Neural cell (in vitro differentiated cells): ENCODE data around the gene LARP6. TPM values are rescaled to one million over a fixed set of nuclear protein-coding genes. Genes with fewer than 3 reads are reported as not detected.

Experiments
- H2AFZ ChIP-seq: fragments of 200-600, 300-800 bp; sonication (generic), shearing (Covaris generic); 2 replicates; pipeline ENCODE4 v1.6.0; 2014; ENCODE audit warnings: low read depth, mild to moderate bottlenecking, antibody characterized with exemption, low read length, moderate library complexity
- H3F3A ChIP-seq: fragments of 200-600 bp; shearing (Covaris generic); 2 replicates; pipeline ENCODE4 v1.6.1; 2016; ENCODE audit warnings: mild to moderate bottlenecking, moderate library complexity, mixed read lengths, antibody characterized with exemption, low read length; ENCODE audit not compliant: insufficient read depth, poor library complexity, severe bottlenecking
- H3K27ac ChIP-seq: fragments of 200-600, 300-800 bp; sonication (generic), shearing (Covaris generic); 2 replicates; pipeline ENCODE4 v1.5.1; 2014; ENCODE audit warnings: mild to moderate bottlenecking, low read length, moderate library complexity
- H3K27me3 ChIP-seq: fragments of 300-800, 200-600 bp; sonication (generic), shearing (Covaris generic); 2 replicates; pipeline ENCODE4 v1.6.0; 2014; ENCODE audit warnings: mild to moderate bottlenecking, low read depth, low read length, moderate library complexity; ENCODE audit not compliant: insufficient read depth
- H3K36me3 ChIP-seq: fragments of 300-800, 200-600 bp; sonication (generic), shearing (Covaris generic); 2 replicates; pipeline ENCODE4 v1.5.1; 2014; ENCODE audit warnings: mild to moderate bottlenecking, antibody characterized with exemption, low read length, moderate library complexity; ENCODE audit not compliant: insufficient read depth
- H3K4me2 ChIP-seq: fragments of 300-800, 200-600 bp; sonication (generic), shearing (Covaris generic); 2 replicates; pipeline ENCODE4 v1.6.0; 2014; ENCODE audit warnings: mild to moderate bottlenecking, low read length
- H3K4me3 ChIP-seq: fragments of 300-800, 200-600 bp; sonication (generic), shearing (Covaris generic); 2 replicates; pipeline ENCODE4 v1.5.1; 2014; ENCODE audit warnings: mild to moderate bottlenecking, low read length, moderate library complexity
- H3K79me2 ChIP-seq: fragments of 200-600 bp; shearing (Covaris generic); replicated peaks from 2 replicates; pipeline ENCODE4 v1.6.0; 2014; ENCODE audit warnings: mild to moderate bottlenecking, low read length, moderate library complexity; ENCODE audit not compliant: insufficient read depth
- H3K9ac ChIP-seq: fragments of 300-800, 200-600 bp; sonication (generic), shearing (Covaris generic); 2 replicates; pipeline ENCODE4 v1.6.1; 2016; ENCODE audit warnings: mild to moderate bottlenecking, low read length, mixed read lengths
- H3K9me2 ChIP-seq: fragments of 200-600 bp; shearing (Covaris generic); 2 replicates; pipeline ENCODE4 v1.6.1; 2016; ENCODE audit warnings: mild to moderate bottlenecking, low read length, mixed read lengths; ENCODE audit not compliant: insufficient read depth
- H3K9me3 ChIP-seq: fragments of 200-600, 300-800 bp; sonication (generic), shearing (Covaris generic); 2 replicates; pipeline ENCODE4 v1.6.1; 2016; ENCODE audit warnings: mild to moderate bottlenecking, mixed run types, low read length, moderate library complexity, mixed read lengths
- H4K20me1 ChIP-seq: fragments of 200-600 bp; shearing (Covaris generic); 2 replicates; pipeline ENCODE4 v1.6.1; 2016; ENCODE audit warnings: mild to moderate bottlenecking, mixed run types; ENCODE audit not compliant: insufficient read depth
- EP300 ChIP-seq: fragments of 450-650 bp; conservative IDR thresholded peaks from 2 replicates; pipeline ENCODE4 v1.6.1; 2014; ENCODE audit warnings: antibody characterized with exemption, mild to moderate bottlenecking, moderate library complexity; ENCODE audit not compliant: poor library complexity, severe bottlenecking
- EZH2 ChIP-seq: fragments of 200-600, 300-800 bp; shearing (Covaris generic), sonication (generic); IDR thresholded peaks from 2 replicates; pipeline ENCODE4 v1.6.1; 2014; ENCODE audit warnings: antibody characterized with exemption, low read length, borderline replicate concordance, mild to moderate bottlenecking; ENCODE audit not compliant: insufficient read depth, poor library complexity, severe bottlenecking
- MXI1 ChIP-seq: fragments of 450-650 bp; conservative IDR thresholded peaks from 2 replicates; pipeline ENCODE4 v1.6.1; 2014; ENCODE audit warnings: antibody characterized with exemption, mild to moderate bottlenecking; ENCODE audit not compliant: poor library complexity, severe bottlenecking
- POLR2AphosphoS5 ChIP-seq: IDR thresholded peaks from 2 replicates; pipeline ENCODE4 v1.6.1; 2012
- RAD21 ChIP-seq: fragments of 450-650 bp; conservative IDR thresholded peaks from 2 replicates; pipeline ENCODE4 v1.6.1; 2014; ENCODE audit warnings: antibody characterized with exemption, mild to moderate bottlenecking, moderate library complexity
- SMC3 ChIP-seq: fragments of 450-650 bp; conservative IDR thresholded peaks from 2 replicates; pipeline ENCODE4 v1.6.1; 2014; ENCODE audit warnings: antibody characterized with exemption, mild to moderate bottlenecking, moderate library complexity; ENCODE audit not compliant: poor library complexity
- TAF1 ChIP-seq: IDR thresholded peaks from 2 replicates; pipeline ENCODE4 v1.6.1; 2012; ENCODE audit warnings: low read depth
- polyA minus RNA-seq: library from RNA; depleted of rRNA, polyadenylated mRNA; stranded (reverse); fragments of >200 nt; gene quantifications from 2 replicates; pipeline ENCODE4 v1.2.3, GENCODE V29; 2014
- polyA plus RNA-seq: library from polyadenylated mRNA; depleted of rRNA; stranded (reverse); fragments of >200 nt; gene quantifications from 2 replicates; pipeline ENCODE4 v1.2.3, GENCODE V29; 2014
- TF ChIP-seq, protein P1 (sequence below): fragments of 450-650 bp; IDR thresholded peaks from 2 replicates; pipeline ENCODE4 v1.5.1; 2014; ENCODE audit warnings: antibody characterized with exemption, mild to moderate bottlenecking, moderate library complexity; ENCODE audit not compliant: poor library complexity, severe bottlenecking
- TF ChIP-seq, protein P2 (sequence below): IDR thresholded peaks from 2 replicates; pipeline ENCODE4 v1.6.1; 2012; ENCODE audit warnings: borderline replicate concordance

LARP6 gene
- polyA plus RNA-seq (18.2 and 20.4 TPM in 2 replicates), polyA minus RNA-seq (12.4 and 13.1 TPM in 2 replicates)

DNA sequence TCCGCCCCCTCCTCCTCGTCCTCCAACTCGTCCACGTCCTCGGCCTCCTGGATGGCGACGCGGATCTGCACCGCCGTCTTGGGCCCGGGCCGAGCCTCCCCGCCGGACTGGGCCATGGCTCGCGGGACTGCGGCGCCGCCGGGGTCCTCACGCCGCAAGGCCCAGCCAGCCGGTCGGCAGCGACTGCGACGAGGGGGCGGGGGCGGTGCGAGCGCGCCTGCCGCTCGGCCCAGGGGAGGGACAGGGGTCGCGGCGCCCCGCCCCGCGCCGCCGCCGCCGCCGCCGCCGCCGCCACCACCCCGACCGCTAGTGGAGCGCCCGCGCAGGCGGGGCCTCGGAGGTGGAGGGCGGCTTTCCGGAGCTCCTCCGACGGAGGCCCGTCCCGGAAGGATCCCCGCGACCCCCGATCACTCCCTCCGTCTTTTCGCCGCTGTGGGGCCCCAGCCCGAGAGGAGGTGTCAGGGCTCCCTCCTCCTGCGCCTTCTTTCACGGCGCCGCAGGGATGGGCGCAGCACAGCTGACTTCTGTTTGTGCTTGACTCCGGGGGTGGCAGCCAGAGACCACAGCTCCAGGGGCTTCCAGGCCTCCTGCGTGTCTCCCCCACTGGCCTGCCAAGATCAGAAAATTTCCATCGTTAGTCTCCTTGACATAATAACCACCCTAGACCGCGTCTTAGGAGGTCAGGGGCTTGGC lies at the start of gene LARP6:
TSS of gene LARP6 (minus strand) at position 185 of the 693 bp plus-strand sequence. CDS start at position 116, 69 bp downstream.
- no peaks in the 10 kb centered on the region for H3K79me2 ChIP-seq
- no peaks in the 10 kb centered on the region for H3K36me3 ChIP-seq
- peak within 1 kb of the TSS; percentile 60 for H2AFZ ChIP-seq
- peak within 1 kb of the TSS; percentile 37 for H3K27ac ChIP-seq
- no peaks in the 10 kb centered on the region for H4K20me1 ChIP-seq
- H3K9me2 ChIP-seq: no peaks in the 10 kb centered on the region
- H3K4me2 ChIP-seq: peak within 1 kb of the TSS; percentile 45
- H3K9me3 ChIP-seq: no peaks in the 10 kb centered on the region
- no peaks in the 10 kb centered on the region for H3F3A ChIP-seq
- no peaks in the 10 kb centered on the region for H3K27me3 ChIP-seq
- TF ChIP-seq EZH2 (no peak), RAD21 (no peak), SMC3 (no peak), EP300 (no peak), MXI1 (peak; percentile 46), POLR2AphosphoS5 (peak; percentile 45), TAF1 (no peak)
- TF ChIP-seq, protein P1, sequence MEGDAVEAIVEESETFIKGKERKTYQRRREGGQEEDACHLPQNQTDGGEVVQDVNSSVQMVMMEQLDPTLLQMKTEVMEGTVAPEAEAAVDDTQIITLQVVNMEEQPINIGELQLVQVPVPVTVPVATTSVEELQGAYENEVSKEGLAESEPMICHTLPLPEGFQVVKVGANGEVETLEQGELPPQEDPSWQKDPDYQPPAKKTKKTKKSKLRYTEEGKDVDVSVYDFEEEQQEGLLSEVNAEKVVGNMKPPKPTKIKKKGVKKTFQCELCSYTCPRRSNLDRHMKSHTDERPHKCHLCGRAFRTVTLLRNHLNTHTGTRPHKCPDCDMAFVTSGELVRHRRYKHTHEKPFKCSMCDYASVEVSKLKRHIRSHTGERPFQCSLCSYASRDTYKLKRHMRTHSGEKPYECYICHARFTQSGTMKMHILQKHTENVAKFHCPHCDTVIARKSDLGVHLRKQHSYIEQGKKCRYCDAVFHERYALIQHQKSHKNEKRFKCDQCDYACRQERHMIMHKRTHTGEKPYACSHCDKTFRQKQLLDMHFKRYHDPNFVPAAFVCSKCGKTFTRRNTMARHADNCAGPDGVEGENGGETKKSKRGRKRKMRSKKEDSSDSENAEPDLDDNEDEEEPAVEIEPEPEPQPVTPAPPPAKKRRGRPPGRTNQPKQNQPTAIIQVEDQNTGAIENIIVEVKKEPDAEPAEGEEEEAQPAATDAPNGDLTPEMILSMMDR: no peak
- peak within 1 kb of the TSS; percentile 72 for H3K9ac ChIP-seq
- H3K4me3 ChIP-seq: peak within 1 kb of the TSS; percentile 83

DNA sequence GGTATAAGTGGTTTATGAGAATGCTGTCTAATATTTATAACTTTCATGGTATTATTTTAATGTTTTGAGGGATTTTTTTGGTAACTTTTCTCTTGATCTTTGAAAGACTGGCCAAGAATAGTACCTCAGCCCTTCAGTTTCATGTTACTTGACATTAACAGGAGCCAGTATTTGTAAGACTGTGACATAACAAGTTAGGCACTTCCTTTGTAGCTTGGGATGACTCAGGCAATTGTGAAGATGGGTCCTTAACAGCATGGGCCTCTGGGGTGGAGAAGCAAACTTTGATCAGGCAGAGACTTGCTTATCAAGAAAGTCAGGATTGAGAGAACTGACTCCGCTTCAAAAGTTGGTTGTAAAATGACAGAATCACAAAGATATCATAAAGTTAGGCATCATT lies 48.1 kb upstream of the LARP6 start:
- no peaks in the 10 kb centered on the region for H3F3A ChIP-seq
- no peaks in the 10 kb centered on the region for H3K9me2 ChIP-seq
- no peak for TF ChIP-seq MXI1
- no peak for TF ChIP-seq EZH2
- no peak for TF ChIP-seq EP300
- TF ChIP-seq SMC3: no peak
- no peak for TF ChIP-seq RAD21
- TF ChIP-seq, protein P2, sequence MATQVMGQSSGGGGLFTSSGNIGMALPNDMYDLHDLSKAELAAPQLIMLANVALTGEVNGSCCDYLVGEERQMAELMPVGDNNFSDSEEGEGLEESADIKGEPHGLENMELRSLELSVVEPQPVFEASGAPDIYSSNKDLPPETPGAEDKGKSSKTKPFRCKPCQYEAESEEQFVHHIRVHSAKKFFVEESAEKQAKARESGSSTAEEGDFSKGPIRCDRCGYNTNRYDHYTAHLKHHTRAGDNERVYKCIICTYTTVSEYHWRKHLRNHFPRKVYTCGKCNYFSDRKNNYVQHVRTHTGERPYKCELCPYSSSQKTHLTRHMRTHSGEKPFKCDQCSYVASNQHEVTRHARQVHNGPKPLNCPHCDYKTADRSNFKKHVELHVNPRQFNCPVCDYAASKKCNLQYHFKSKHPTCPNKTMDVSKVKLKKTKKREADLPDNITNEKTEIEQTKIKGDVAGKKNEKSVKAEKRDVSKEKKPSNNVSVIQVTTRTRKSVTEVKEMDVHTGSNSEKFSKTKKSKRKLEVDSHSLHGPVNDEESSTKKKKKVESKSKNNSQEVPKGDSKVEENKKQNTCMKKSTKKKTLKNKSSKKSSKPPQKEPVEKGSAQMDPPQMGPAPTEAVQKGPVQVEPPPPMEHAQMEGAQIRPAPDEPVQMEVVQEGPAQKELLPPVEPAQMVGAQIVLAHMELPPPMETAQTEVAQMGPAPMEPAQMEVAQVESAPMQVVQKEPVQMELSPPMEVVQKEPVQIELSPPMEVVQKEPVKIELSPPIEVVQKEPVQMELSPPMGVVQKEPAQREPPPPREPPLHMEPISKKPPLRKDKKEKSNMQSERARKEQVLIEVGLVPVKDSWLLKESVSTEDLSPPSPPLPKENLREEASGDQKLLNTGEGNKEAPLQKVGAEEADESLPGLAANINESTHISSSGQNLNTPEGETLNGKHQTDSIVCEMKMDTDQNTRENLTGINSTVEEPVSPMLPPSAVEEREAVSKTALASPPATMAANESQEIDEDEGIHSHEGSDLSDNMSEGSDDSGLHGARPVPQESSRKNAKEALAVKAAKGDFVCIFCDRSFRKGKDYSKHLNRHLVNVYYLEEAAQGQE: no peak
- no peak for TF ChIP-seq POLR2AphosphoS5
- TF ChIP-seq, protein P1: no peak
- no peak for TF ChIP-seq TAF1
- H3K9me3 ChIP-seq: no peaks in the 10 kb centered on the region
- no peak overlapping the region for H3K27ac ChIP-seq
- H3K4me2 ChIP-seq: no peak overlapping the region
- H3K27me3 ChIP-seq: no peaks in the 10 kb centered on the region
- H3K79me2 ChIP-seq: peaks cover 14% of the 10 kb centered on the region
- H3K4me3 ChIP-seq: no peak overlapping the region
- H2AFZ ChIP-seq: no peak overlapping the region
- no peaks in the 10 kb centered on the region for H4K20me1 ChIP-seq
- no peak overlapping the region for H3K9ac ChIP-seq
- peaks cover 32% of the 10 kb centered on the region for H3K36me3 ChIP-seq
